ENCODE measurements around the gene MPG.
"Not testable (repeated sequence)": the region's sequence is repeated elsewhere in the genome, so short reads cannot be mapped to it uniquely, and the experiment has no call there.

DNA sequence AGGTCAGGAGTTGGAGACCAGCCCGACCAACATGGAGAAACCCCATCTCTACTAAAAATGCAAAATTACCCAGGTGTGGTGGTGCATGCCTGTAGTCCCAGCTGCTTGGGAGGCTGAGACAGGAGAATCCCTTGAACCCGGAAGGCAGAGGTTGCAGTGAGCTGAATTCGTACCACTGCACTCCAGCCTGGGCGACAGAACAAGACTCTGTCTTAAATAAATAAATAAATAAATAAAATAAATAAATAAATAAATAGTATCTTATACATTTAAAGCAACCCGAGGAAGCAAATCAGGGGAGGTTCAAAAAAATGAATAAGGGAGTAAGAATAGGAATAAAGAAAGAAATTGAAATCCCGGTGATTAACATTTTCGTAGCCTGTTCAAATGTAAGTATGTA is 31.5 kb upstream of the MPG start:
- not testable (repeated sequence) for TF ChIP-seq EZH2 (IDR thresholded peaks at IDR 0.05); ZBTB33 (IDR thresholded peaks at IDR 0.05; ENCODE audit: extremely low read depth, insufficient replicate concordance, low read length); TCF7L2 (IDR thresholded peaks at IDR 0.05; ENCODE audit: borderline replicate concordance, extremely low read depth, insufficient read depth, insufficient read length); CEBPB (IDR thresholded peaks at IDR 0.05; ENCODE audit: low read depth); POLR2AphosphoS5 (IDR thresholded peaks at IDR 0.05; ENCODE audit: low read depth, low read length); CTCF (IDR thresholded peaks at IDR 0.05 in 2 of 3, conservative IDR thresholded peaks at IDR 0.05 in 1 of 3; ENCODE audit: borderline replicate concordance in 1 of 3, insufficient read depth in 1 of 3, low read depth in 2 of 3, low read length in 2 of 3); YY1 (IDR thresholded peaks at IDR 0.05; ENCODE audit: extremely low read depth, insufficient replicate concordance, low read depth, low read length)
